CD14-positive monocyte (primary cell): ENCODE results near the gene SLC39A6. TPM values are rescaled to one million over a fixed set of nuclear protein-coding genes. Genes with fewer than 3 reads are reported as not detected.
"Not testable (repeated sequence)": the region's sequence is repeated elsewhere in the genome, so short reads cannot be mapped to it uniquely, and the experiment has no call there.

Source experiments
- DNase-seq, 3 donors: peaks; one replicate each; pipeline ENCODE4 v3.0.0-alpha.2; 2011 to 2022
- H2AFZ ChIP-seq: 2 replicates; pipeline ENCODE4 v1.6.0; 2012; ENCODE audit warnings: mild to moderate bottlenecking, low read depth, low read length, inconsistent platforms; ENCODE audit not compliant: insufficient read depth, poor library complexity, severe bottlenecking
- H3K27ac ChIP-seq, 2 donors: 1 replicate in 1 of 2; 2 replicates in 1 of 2; pipeline ENCODE4 v1.5.1; 2012 to 2013; ENCODE audit warnings: low read length in 2 of 2, control low read depth in 1 of 2, inconsistent platforms in 1 of 2, low read depth in 1 of 2, mild to moderate bottlenecking in 1 of 2
- H3K27me3 ChIP-seq, 2 donors: one replicate each; pipeline versions ENCODE4 v1.6.0 to v1.6.1; 2011 to 2013; ENCODE audit warnings: low read length in 2 of 2; ENCODE audit not compliant: control insufficient read depth in 2 of 2, insufficient read depth in 2 of 2
- H3K36me3 ChIP-seq, 2 donors: replicated peaks in 1 of 2; 1 replicate in 1 of 2; 2 replicates in 1 of 2; pipeline versions ENCODE4 v1.5.1 to v1.6.1; 2012 to 2013; ENCODE audit warnings: low read length in 2 of 2, control low read depth in 1 of 2, inconsistent platforms in 1 of 2, mild to moderate bottlenecking in 1 of 2; ENCODE audit not compliant: insufficient read depth in 2 of 2, control insufficient read depth in 1 of 2
- H3K4me1 ChIP-seq, 2 donors: 1 replicate in 1 of 2; 2 replicates in 1 of 2; pipeline versions ENCODE4 v1.5.1 to v1.6.1; 2012 to 2013; ENCODE audit warnings: low read length in 2 of 2, control low read depth in 1 of 2, inconsistent platforms in 1 of 2, mild to moderate bottlenecking in 1 of 2, moderate library complexity in 1 of 2; ENCODE audit not compliant: insufficient read depth in 2 of 2, control insufficient read depth in 1 of 2
- H3K4me2 ChIP-seq: replicated peaks from 2 replicates; pipeline ENCODE3; 2012; ENCODE audit warnings: low read length, moderate library complexity, mild to moderate bottlenecking; ENCODE audit not compliant: poor library complexity, severe bottlenecking; ENCODE audit errors: extremely low read depth
- H3K4me3 ChIP-seq, 3 experiments: fragments of 200-600 bp in 1 of 3; sonication (generic) in 1 of 3; replicated peaks in 1 of 3; 1 replicate in 2 of 3; 2 replicates in 1 of 3; pipeline ENCODE4 v1.5.1; 2011 to 2013; ENCODE audit warnings: low read length in 3 of 3, mild to moderate bottlenecking in 3 of 3, control low read depth in 2 of 3, low read depth in 2 of 3, inconsistent platforms in 1 of 3, moderate library complexity in 1 of 3
- H3K79me2 ChIP-seq: 2 replicates; pipeline ENCODE4 v1.6.0; 2012; ENCODE audit warnings: mild to moderate bottlenecking, control low read depth, inconsistent platforms, low read length, moderate library complexity; ENCODE audit not compliant: insufficient read depth
- H3K9ac ChIP-seq: 2 replicates; pipeline ENCODE4 v1.6.0; 2017; ENCODE audit warnings: low read length, mild to moderate bottlenecking; ENCODE audit not compliant: insufficient read depth, poor library complexity, severe bottlenecking
- H3K9me3 ChIP-seq, 2 donors: replicated peaks in 1 of 2; 1 replicate in 1 of 2; 2 replicates in 1 of 2; pipeline versions ENCODE4 v1.5.1 to v1.6.1; 2012 to 2013; ENCODE audit warnings: low read length in 2 of 2, control low read depth in 1 of 2; ENCODE audit not compliant: control insufficient read depth in 1 of 2, insufficient read depth in 1 of 2
- H4K20me1 ChIP-seq: 2 replicates; pipeline ENCODE4 v1.6.0; 2012; ENCODE audit warnings: mild to moderate bottlenecking, low read length, control low read depth, moderate library complexity; ENCODE audit not compliant: insufficient read depth
- H3K27ac Mint-ChIP-seq, 7 donors: one replicate each; pipeline ENCODE4 v1.8.0; 2020; ENCODE audit warnings: mild to moderate bottlenecking in 7 of 7, mixed read lengths in 7 of 7, moderate library complexity in 6 of 7, inconsistent platforms in 2 of 7
- H3K27me3 Mint-ChIP-seq, 3 donors: one replicate each; pipeline ENCODE4 v1.8.0; 2021 to 2022; ENCODE audit warnings: low read depth in 3 of 3, mild to moderate bottlenecking in 3 of 3, mixed read lengths in 3 of 3, moderate library complexity in 3 of 3, inconsistent platforms in 1 of 3
- H3K36me3 Mint-ChIP-seq, 2 donors: one replicate each; pipeline ENCODE4 v1.8.0; 2020; ENCODE audit warnings: mixed read lengths in 2 of 2, inconsistent platforms in 1 of 2, mild to moderate bottlenecking in 1 of 2
- H3K4me1 Mint-ChIP-seq: one replicate; pipeline ENCODE4 v1.8.0; 2020; ENCODE audit warnings: mild to moderate bottlenecking, mixed read lengths
- H3K4me3 Mint-ChIP-seq, 2 donors: one replicate each; pipeline ENCODE4 v1.8.0; 2020; ENCODE audit warnings: mild to moderate bottlenecking in 2 of 2, mixed read lengths in 2 of 2, moderate library complexity in 1 of 2
- H3K9me3 Mint-ChIP-seq, 7 donors: one replicate each; pipeline ENCODE4 v1.8.0; 2020 to 2022; ENCODE audit warnings: mixed read lengths in 7 of 7, mild to moderate bottlenecking in 6 of 7, moderate library complexity in 6 of 7, inconsistent platforms in 2 of 7
- CTCF ChIP-seq: fragments of 200-600 bp; IDR thresholded peaks from one replicate; pipeline ENCODE4 v1.8.0; 2022; ENCODE audit warnings: antibody characterized with exemption, mild to moderate bottlenecking
- WGBS: methylation state at CpG from one replicate; pipeline ENCODE4 v1.1.5; 2013; ENCODE audit warnings: missing lambda C conversion rate; ENCODE audit not compliant: insufficient coverage; 5-methylcytosine and 5-hydroxymethylcytosine counted together
- intact Hi-C, 2 donors: fragments of 100-400 bp; cut with micrococcal nuclease; formaldehyde crosslinking; loops; one replicate each; pipeline versions ENCODE4 v1.15.0 to v1.15.1; 2023
- polyA plus RNA-seq, 3 donors: library from polyadenylated mRNA; depleted of rRNA in 1 of 3; unstranded in 2 of 3; stranded (reverse) in 1 of 3; fragments of 300-500 nt in 2 of 3; fragments of >200 nt in 1 of 3; fragmentation: Illumina TruSeq in 2 of 3; gene quantifications; 1 replicate in 2 of 3; 2 replicates in 1 of 3; pipeline ENCODE4 v1.2.3, GENCODE V29; 2012 to 2021

Gene SLC39A6
- polyA plus RNA-seq, 3 donors, result 13.2 to 20.1 (median 16.8) TPM

DNA sequence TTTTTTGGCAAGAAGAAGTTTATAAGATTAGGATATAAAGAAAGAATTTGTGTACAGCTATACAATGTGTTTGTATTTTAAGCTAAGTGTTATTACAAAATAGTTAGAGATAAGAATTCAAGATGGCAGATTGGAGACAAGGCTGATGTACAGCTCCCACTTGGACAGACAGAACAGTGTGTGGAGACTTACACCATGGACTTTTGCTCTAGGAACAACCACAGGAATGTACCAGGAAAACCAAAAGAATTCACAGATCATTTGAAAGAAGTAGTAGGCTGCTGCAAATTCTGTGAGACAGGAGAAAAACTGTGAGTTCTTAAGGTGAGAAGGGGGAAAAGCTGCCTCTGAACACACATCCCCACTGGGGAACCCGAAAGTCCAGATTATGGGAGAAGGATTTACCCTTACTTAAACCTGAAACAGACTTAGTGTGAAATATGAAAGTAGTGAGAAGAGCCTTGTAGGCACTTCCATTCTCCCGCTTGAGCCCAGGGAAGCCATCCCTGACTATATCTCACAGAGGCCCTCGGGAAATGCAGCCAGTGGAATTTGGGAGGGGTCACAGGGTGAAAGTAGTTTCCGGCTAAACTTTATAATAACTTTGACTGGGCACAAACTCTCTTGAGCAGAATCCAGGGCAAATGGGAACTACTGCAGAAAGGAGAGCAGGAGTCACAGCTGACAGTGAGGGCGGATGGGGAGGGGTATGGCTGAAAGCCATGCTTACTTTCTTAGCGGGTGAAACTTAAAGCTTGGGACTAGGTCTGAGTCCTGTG lies 50.2 kb downstream of the SLC39A6 start:
- Histone ChIP-seq H3K27ac (no peak overlapping the region), H3K9me3 (peaks cover 6 to 12% of the 10 kb centered on the region in 2 donors), H3K4me3 (no peak overlapping the region), H3K9ac (no peak overlapping the region), H3K79me2 (no peaks in the 10 kb centered on the region), H3K4me1 (peaks cover 7 to 12% of the 10 kb centered on the region in 2 donors), H2AFZ (no peak overlapping the region), H3K27me3 (no peaks in the 10 kb centered on the region), H3K36me3 (no peaks in the 10 kb centered on the region), H4K20me1 (no peaks in the 10 kb centered on the region), H3K4me2 (no peak overlapping the region)
- H3K36me3 Mint-ChIP-seq, result no peaks in the 10 kb centered on the region
- H3K4me3 Mint-ChIP-seq, result no peak overlapping the region
- WGBS, result 92% methylated on average over 2 of the region's 6 CpGs
- no peak for TF ChIP-seq CTCF
- H3K27me3 Mint-ChIP-seq, result peaks cover 0 to 2% (median 2%) of the 10 kb centered on the region in 3 donors
- intact Hi-C loops, result no loop called here
- H3K27ac Mint-ChIP-seq, result peak overlapping the region in 1 of 7 donors; percentile 62
- DNase-seq, result no peak
- H3K9me3 Mint-ChIP-seq, result peaks cover 2 to 42% (median 24%) of the 10 kb centered on the region in 7 donors
- peaks cover 13% of the 10 kb centered on the region for H3K4me1 Mint-ChIP-seq

- H2AFZ ChIP-seq, H3K79me2 ChIP-seq, H3K9ac ChIP-seq, H3K4me3 ChIP-seq, intact Hi-C loops, DNase-seq, H3K4me2 ChIP-seq, H3K36me3 ChIP-seq, H4K20me1 ChIP-seq, H3K27me3 Mint-ChIP-seq, H3K27me3 ChIP-seq, H3K36me3 Mint-ChIP-seq, H3K27ac ChIP-seq, H3K4me3 Mint-ChIP-seq: not testable (repeated sequence)
- peaks cover 12% of the 10 kb centered on the region for H3K4me1 Mint-ChIP-seq
- H3K27ac Mint-ChIP-seq, result peak overlapping the region in 1 of 7 donors; percentile 8
- 100% methylated on average over 4 of the region's 27 CpGs for whole genome bisulfite sequencing
- peaks cover 2 to 39% (median 24%) of the 10 kb centered on the region in 7 donors for H3K9me3 Mint-ChIP-seq
- Histone ChIP-seq H3K9me3 (peaks cover 6 to 12% of the 10 kb centered on the region in 2 donors), H3K4me1 (peaks cover 7 to 12% of the 10 kb centered on the region in 2 donors)
Measured at GRCh38 chr18:36077764-36078163, 51.4 kb downstream of the SLC39A6 start.
